SH-SY5Y (cell line): Measurements from ENCODE around the gene COX7A2.

ENCODE experiments used
- GATA2 ChIP-seq: IDR thresholded peaks from 2 replicates; pipeline ENCODE4 v1.6.1; 2011; ENCODE audit warnings: mild to moderate bottlenecking, low read depth, low read length
- GATA3 ChIP-seq: IDR thresholded peaks from 2 replicates; pipeline ENCODE4 v1.6.1; 2011; ENCODE audit warnings: low read depth, mild to moderate bottlenecking, low read length, moderate library complexity

DNA sequence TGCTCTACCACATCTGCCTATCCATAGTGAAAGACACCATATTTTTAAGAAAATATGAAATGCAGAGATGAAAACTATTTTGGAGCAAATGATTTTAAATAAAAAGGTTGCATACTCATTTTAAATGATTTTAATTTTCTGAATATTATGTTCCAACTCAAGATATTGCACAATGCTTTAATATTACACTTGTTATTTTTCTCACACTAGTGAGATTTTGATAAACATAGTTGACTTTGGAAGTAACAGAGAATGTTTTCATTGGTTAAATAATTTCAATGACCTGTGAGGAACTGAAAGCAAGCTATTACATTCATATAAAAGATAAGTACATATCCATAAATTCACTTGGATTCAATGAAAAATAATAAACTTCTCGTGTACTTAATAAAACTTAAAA lies 48.1 kb upstream of the COX7A2 start:
- no peak for TF ChIP-seq GATA3
- TF ChIP-seq GATA2, result no peak
